Measurements from ENCODE around the gene GRID1. TPM values are rescaled to one million over a fixed set of nuclear protein-coding genes. Genes with fewer than 3 reads are reported as not detected.

GRID1 gene
- total RNA-seq, 1 experiment from 2014 or later = 0.37 TPM

GRCh38 chr10:86107131-86107530 is 259.5 kb downstream of the GRID1 start:
- Mint-ChIP-seq H3K4me3 (no peak overlapping the region), H3K4me1 (no peaks in the 10 kb centered on the region), H3K9me3 (0 out of 2 replicates have a peak, but pooled peaks cover under 1% of the 10 kb centered on the region), H3K27ac (no peak overlapping the region), H3K36me3 (no peaks in the 10 kb centered on the region), H3K27me3 (ENCODE audit: low read depth) (no peaks in the 10 kb centered on the region)
- POLR2A ChIA-PET = no interaction called here
- no peak for TF ChIP-seq FOXK1 (CRISPR knock-in tag; IDR thresholded peaks at IDR 0.05)
- TF ChIP-seq JAZF1 (CRISPR knock-in tag; IDR thresholded peaks at IDR 0.05) = no peak
- TF ChIP-seq TCF7 (CRISPR knock-in tag; IDR thresholded peaks at IDR 0.05; ENCODE audit: low read depth) = no peak
- TF ChIP-seq ATF3 (CRISPR knock-in tag; conservative IDR thresholded peaks at IDR 0.05) = no peak
- TF ChIP-seq FOXP4 (CRISPR knock-in tag; IDR thresholded peaks at IDR 0.05) = no peak
- no peak for TF ChIP-seq NFE2L1 (CRISPR knock-in tag; IDR thresholded peaks at IDR 0.05)
- TF ChIP-seq NR2C2 (CRISPR knock-in tag; IDR thresholded peaks at IDR 0.05) = no peak
- TF ChIP-seq ELF4 (CRISPR knock-in tag; IDR thresholded peaks at IDR 0.05; ENCODE audit: low read depth) = no peak
- ATAC-seq = no peak
- CTCF ChIA-PET = interaction anchor here (1.2 kb wide), 1 partner anchor 32 kb away, joined by 3 read pairs; no protein-coding TSS in a partner anchor
- no peak for DNase-seq (ENCODE audit: low spot score)

- H3K36me3 Mint-ChIP-seq = no peaks in the 10 kb centered on the region
- no peak for ATAC-seq
- 0 out of 2 replicates have a peak, but pooled peaks cover 4% of the 10 kb centered on the region for H3K9me3 Mint-ChIP-seq
- no peak for DNase-seq (ENCODE audit: low spot score)
- CTCF ChIA-PET = no interaction called here
- H3K27me3 Mint-ChIP-seq (ENCODE audit: low read depth) = no peaks in the 10 kb centered on the region
- POLR2A ChIA-PET = no interaction called here
- TF ChIP-seq SP1 (CRISPR knock-in tag; conservative IDR thresholded peaks at IDR 0.05) (no peak), ZNF317 (CRISPR knock-in tag; IDR thresholded peaks at IDR 0.05; ENCODE audit: borderline replicate concordance, low read depth) (no peak), ZNF512 (CRISPR knock-in tag; IDR thresholded peaks at IDR 0.05; ENCODE audit: borderline replicate concordance) (no peak), RELA (CRISPR knock-in tag; IDR thresholded peaks at IDR 0.05; ENCODE audit: borderline replicate concordance) (no peak), ATF3 (CRISPR knock-in tag; conservative IDR thresholded peaks at IDR 0.05) (no peak), CTCF (IDR thresholded peaks at IDR 0.05) (no peak), GRHL2 (CRISPR knock-in tag; IDR thresholded peaks at IDR 0.05; ENCODE audit: insufficient replicate concordance, severe bottlenecking) (no peak), AR (CRISPR knock-in tag; IDR thresholded peaks at IDR 0.05) (no peak), ZNF219 (CRISPR knock-in tag; IDR thresholded peaks at IDR 0.05; ENCODE audit: borderline replicate concordance) (no peak), GABPB1 (CRISPR knock-in tag; IDR thresholded peaks at IDR 0.05) (no peak), KAT7 (CRISPR knock-in tag; IDR thresholded peaks at IDR 0.05; ENCODE audit: borderline replicate concordance) (no peak), PREB (CRISPR knock-in tag; IDR thresholded peaks at IDR 0.05; ENCODE audit: borderline replicate concordance) (no peak), E2F1 (CRISPR knock-in tag; IDR thresholded peaks at IDR 0.05) (no peak), ZNF138 (CRISPR knock-in tag; conservative IDR thresholded peaks at IDR 0.05) (no peak), TCF7 (CRISPR knock-in tag; IDR thresholded peaks at IDR 0.05; ENCODE audit: low read depth) (no peak), NFATC4 (CRISPR knock-in tag; IDR thresholded peaks at IDR 0.05) (no peak)
- no peaks in the 10 kb centered on the region for H3K4me1 Mint-ChIP-seq
- H3K4me3 Mint-ChIP-seq = no peak overlapping the region
- no peak overlapping the region for H3K27ac Mint-ChIP-seq
Measured at GRCh38 chr10:86106616-86107015, 260.0 kb downstream of the GRID1 start.

Data from WTC11 (cell line).